OCI-LY3 (cell line): ENCODE measurements around the gene DMAC2L.

Source experiments
- EZH2phosphoT487 ChIP-seq: fragments of 200-600 bp; shearing (Covaris generic); IDR thresholded peaks from 2 replicates; pipeline ENCODE4 v1.6.1; 2018; ENCODE audit warnings: antibody characterized with exemption, mixed run types, low read depth
- TF ChIP-seq, protein P1 (sequence below): fragments of 200-600, 300-600 bp; sonication (generic); IDR thresholded peaks from 2 replicates; pipeline ENCODE4 v1.5.1; 2014; ENCODE audit warnings: antibody characterized with exemption, low read length, low read depth

DNA sequence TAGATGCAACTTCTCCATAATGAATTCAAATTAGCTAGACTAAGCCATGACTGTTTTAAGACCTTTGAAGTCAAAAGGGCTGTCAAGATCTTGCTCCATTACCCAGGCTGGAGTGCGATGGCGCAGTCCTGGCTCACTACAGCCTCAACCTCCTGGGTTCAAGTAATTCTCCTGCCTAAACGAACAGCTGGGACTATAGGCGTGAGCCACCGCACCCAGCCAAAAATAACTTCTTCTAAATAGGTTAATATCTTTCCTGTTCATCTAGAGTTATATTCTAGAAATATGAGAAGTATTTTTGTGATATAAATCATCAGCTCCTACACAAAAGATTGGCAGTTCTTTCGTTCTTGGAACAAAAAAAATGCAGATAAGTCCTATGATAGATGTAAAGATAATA lies 41.2 kb upstream of the DMAC2L start:
- TF ChIP-seq, protein P1, sequence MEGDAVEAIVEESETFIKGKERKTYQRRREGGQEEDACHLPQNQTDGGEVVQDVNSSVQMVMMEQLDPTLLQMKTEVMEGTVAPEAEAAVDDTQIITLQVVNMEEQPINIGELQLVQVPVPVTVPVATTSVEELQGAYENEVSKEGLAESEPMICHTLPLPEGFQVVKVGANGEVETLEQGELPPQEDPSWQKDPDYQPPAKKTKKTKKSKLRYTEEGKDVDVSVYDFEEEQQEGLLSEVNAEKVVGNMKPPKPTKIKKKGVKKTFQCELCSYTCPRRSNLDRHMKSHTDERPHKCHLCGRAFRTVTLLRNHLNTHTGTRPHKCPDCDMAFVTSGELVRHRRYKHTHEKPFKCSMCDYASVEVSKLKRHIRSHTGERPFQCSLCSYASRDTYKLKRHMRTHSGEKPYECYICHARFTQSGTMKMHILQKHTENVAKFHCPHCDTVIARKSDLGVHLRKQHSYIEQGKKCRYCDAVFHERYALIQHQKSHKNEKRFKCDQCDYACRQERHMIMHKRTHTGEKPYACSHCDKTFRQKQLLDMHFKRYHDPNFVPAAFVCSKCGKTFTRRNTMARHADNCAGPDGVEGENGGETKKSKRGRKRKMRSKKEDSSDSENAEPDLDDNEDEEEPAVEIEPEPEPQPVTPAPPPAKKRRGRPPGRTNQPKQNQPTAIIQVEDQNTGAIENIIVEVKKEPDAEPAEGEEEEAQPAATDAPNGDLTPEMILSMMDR = no peak
- TF ChIP-seq EZH2phosphoT487 = no peak
